ENCODE data around the gene CACNA1G.

The CACNA1G gene

GRCh38 chr17:50549256-50549941 is 11.1 kb upstream of the CACNA1G start:
- no peak for DNase-seq

- no peak for DNase-seq
These were observed 10.5 kb upstream of the CACNA1G start for GRCh38 chr17:50549969-50550368.

GRCh38 chr17:50550661-50551432 is 9.7 kb upstream of the CACNA1G start:
- no peak for DNase-seq

- no peak for DNase-seq
These were observed 9.1 kb upstream of the CACNA1G start for GRCh38 chr17:50551433-50551815.

- DNase-seq = no peak
These were observed 8.6 kb upstream of the CACNA1G start for GRCh38 chr17:50551884-50552283.

GRCh38 chr17:50554201-50554600 is 6.3 kb upstream of the CACNA1G start:
- no peak for DNase-seq

- no peak for DNase-seq
These were observed 3.7 kb upstream of the CACNA1G start for GRCh38 chr17:50556803-50557202.

GRCh38 chr17:50557630-50558029 is 2.9 kb upstream of the CACNA1G start:
- DNase-seq = no peak

GRCh38 chr17:50558091-50558490 is 2.4 kb upstream of the CACNA1G start:
- DNase-seq = no peak

GRCh38 chr17:50558581-50558940 is 2.0 kb upstream of the CACNA1G start:
- DNase-seq = no peak

- DNase-seq = no peak
These were observed 1.4 kb upstream of the CACNA1G start for GRCh38 chr17:50558941-50559614.

GRCh38 chr17:50559674-50560184 is 786 bp upstream of the CACNA1G start:
- DNase-seq = peak; percentile 66

- no peak for DNase-seq
These were observed 623 bp downstream of the CACNA1G start for GRCh38 chr17:50560931-50561745.

- DNase-seq = no peak
These were observed 1.2 kb downstream of the CACNA1G start for GRCh38 chr17:50561746-50562141.

GRCh38 chr17:50562242-50563091 is 2.0 kb downstream of the CACNA1G start:
- peak; percentile 66 for DNase-seq

GRCh38 chr17:50563092-50563511 is 2.6 kb downstream of the CACNA1G start:
- no peak for DNase-seq

GRCh38 chr17:50564916-50565315 is 4.4 kb downstream of the CACNA1G start:
- DNase-seq = no peak

- no peak for DNase-seq
These were observed 5.2 kb downstream of the CACNA1G start for GRCh38 chr17:50565402-50566350.

GRCh38 chr17:50566886-50567285 is 6.4 kb downstream of the CACNA1G start:
- DNase-seq = no peak

- no peak for DNase-seq
These were observed 8.1 kb downstream of the CACNA1G start for GRCh38 chr17:50568659-50569058.

- no peak for DNase-seq
These were observed 9.1 kb downstream of the CACNA1G start for GRCh38 chr17:50569592-50569991.
